HG03139 (cell line): ENCODE results near the gene CDKN1A.
"Not testable (repeated sequence)": the region's sequence is repeated elsewhere in the genome, so short reads cannot be mapped to it uniquely, and the experiment has no call there.

Source experiments
- ATAC-seq: cut with Tn5 transposase; IDR thresholded peaks from one replicate; pipeline ENCODE4 v1.9.1; 2021; ENCODE audit not compliant: unreplicated experiment

CDKN1A gene

GRCh38 chr6:36678488-36679042 lies at the start of gene CDKN1A:
Gene CDKN1A, plus strand, starts transcription at chr6:36678714. Its CDS starts 5,388 bp downstream, at chr6:36684102.
- ATAC-seq = peak; percentile 36

GRCh38 chr6:36629784-36630183 lies 48.7 kb upstream of the CDKN1A start:
- no peak for ATAC-seq

- ATAC-seq = no peak
Measured at GRCh38 chr6:36631326-36632011, 47.0 kb upstream of the CDKN1A start.

GRCh38 chr6:36633370-36633769 lies 45.1 kb upstream of the CDKN1A start:
- ATAC-seq = no peak

GRCh38 chr6:36633915-36634314 lies 44.6 kb upstream of the CDKN1A start:
- no peak for ATAC-seq

GRCh38 chr6:36634317-36635108 lies 44.0 kb upstream of the CDKN1A start:
- ATAC-seq = no peak

GRCh38 chr6:36636283-36636682 lies 42.2 kb upstream of the CDKN1A start:
- ATAC-seq = no peak

- ATAC-seq = no peak
Measured at GRCh38 chr6:36636687-36637418, 41.7 kb upstream of the CDKN1A start.

GRCh38 chr6:36638579-36638978 lies 39.9 kb upstream of the CDKN1A start:
- ATAC-seq = no peak

- ATAC-seq = no peak
Measured at GRCh38 chr6:36639171-36639808, 39.2 kb upstream of the CDKN1A start.

GRCh38 chr6:36641543-36641942 lies 37.0 kb upstream of the CDKN1A start:
- no peak for ATAC-seq

- no peak for ATAC-seq
Measured at GRCh38 chr6:36642913-36643817, 35.3 kb upstream of the CDKN1A start.

- no peak for ATAC-seq
Measured at GRCh38 chr6:36643977-36644376, 34.5 kb upstream of the CDKN1A start.

GRCh38 chr6:36649086-36649485 lies 29.4 kb upstream of the CDKN1A start:
- no peak for ATAC-seq

GRCh38 chr6:36649701-36650484 lies 28.6 kb upstream of the CDKN1A start:
- no peak for ATAC-seq

GRCh38 chr6:36650848-36651478 lies 27.6 kb upstream of the CDKN1A start:
- ATAC-seq = no peak

GRCh38 chr6:36651659-36652379 lies 26.7 kb upstream of the CDKN1A start:
- ATAC-seq = no peak

GRCh38 chr6:36654469-36654868 lies 24.0 kb upstream of the CDKN1A start:
- ATAC-seq = not testable (repeated sequence)
